K562 (cell line): Measurements from ENCODE around the gene FES. TPM values are rescaled to one million over a fixed set of nuclear protein-coding genes. Genes with fewer than 3 reads are reported as not detected.

Experiments
- ATAC-seq: fragments of 200-7000 bp; cut with Tn5 transposase; 3 replicates; pipeline ENCODE4 v1.9.1; 2020; ENCODE audit warnings: moderate library complexity
- BruUV-seq: library from RNA; stranded (reverse); fragments of 400-500 nt; replicated peaks from 2 replicates; lab custom pipeline; 2021; lab: Mats Ljungman, UMichigan
- CTCF ChIA-PET: fragments of 300-600 bp; formaldehyde crosslinking; extraction: SDS; loops from one replicate; lab custom pipeline; 2021; ENCODE audit warnings: low intra/inter-chr PET ratio; lab: Yijun Ruan, JAX
- POLR2A ChIA-PET: fragments of 300-600, 350-650 bp; sonication (Branson Sonifier 250); formaldehyde crosslinking; extraction: SDS; loops from one replicate; lab custom pipeline; 2021; ENCODE audit warnings: antibody characterized with exemption, inconsistent platforms; lab: Yijun Ruan, JAX
- DNase-seq, 4 experiments: peaks; one replicate each; pipeline versions ENCODE4 v3.0.0 to v3.0.0-alpha.2; 2011 to 2018; ENCODE audit warnings: low spot score in 3 of 4, mixed read lengths in 3 of 4; ENCODE audit errors: extremely low read depth in 1 of 4
- FAIRE-seq: peaks from 2 replicates; lab custom pipeline; 2011; peaks lifted over from hg19 to GRCh38; lab: Jason Lieb, UNC
- H2AFZ ChIP-seq: 2 replicates; pipeline ENCODE4 v1.6.0; 2011; ENCODE audit warnings: low read depth, low read length, control low read depth, inconsistent platforms
- H3K27ac ChIP-seq: fragments of 200-600 bp; 3 replicates; pipeline ENCODE4 v1.8.0; 2011; ENCODE audit warnings: low read depth, mild to moderate bottlenecking, control low read depth, inconsistent platforms, low read length, moderate library complexity, mixed read lengths; ENCODE audit errors: extremely low read depth
- H3K27me3 ChIP-seq, 2 experiments: fragments of 300-600 bp in 1 of 2; 2 replicates in 1 of 2; 3 replicates in 1 of 2; pipeline versions ENCODE4 v1.6.0 to v1.8.0; 2011; ENCODE audit warnings: inconsistent platforms in 2 of 2, low read length in 2 of 2, mild to moderate bottlenecking in 1 of 2, mixed read lengths in 1 of 2, moderate library complexity in 1 of 2; ENCODE audit not compliant: control insufficient read depth in 2 of 2, insufficient read depth in 2 of 2
- H3K36me3 ChIP-seq: fragments of 300-600 bp; 3 replicates; pipeline ENCODE4 v1.8.0; 2011; ENCODE audit warnings: mild to moderate bottlenecking, low read length, inconsistent platforms; ENCODE audit not compliant: control insufficient read depth, insufficient read depth
- H3K4me1 ChIP-seq, 2 experiments: fragments of 200-600 bp in 1 of 2; replicated peaks in 1 of 2; 2 replicates in 1 of 2; 3 replicates in 1 of 2; pipeline versions ENCODE4 v1.5.1 to v1.8.0; 2011; ENCODE audit warnings: inconsistent platforms in 2 of 2, low read length in 2 of 2, mild to moderate bottlenecking in 1 of 2, mixed read lengths in 1 of 2, moderate library complexity in 1 of 2; ENCODE audit not compliant: control insufficient read depth in 2 of 2, insufficient read depth in 2 of 2
- H3K4me2 ChIP-seq: 2 replicates; pipeline ENCODE4 v1.6.1; 2011; ENCODE audit warnings: low read length, control low read depth, inconsistent platforms, mixed read lengths; ENCODE audit not compliant: insufficient read depth
- H3K4me3 ChIP-seq: fragments of 200-600 bp; sonication (generic), shearing (Covaris generic); 2 replicates; pipeline ENCODE4 v1.5.1; 2016; ENCODE audit warnings: control low read depth, inconsistent platforms
- H3K79me2 ChIP-seq: fragments of 200-600 bp; 3 replicates; pipeline ENCODE4 v1.8.0; 2011; ENCODE audit warnings: low read length, inconsistent platforms; ENCODE audit not compliant: control insufficient read depth, insufficient read depth
- H3K9ac ChIP-seq, 2 experiments: 2 replicates each; pipeline versions ENCODE4 v1.6.0 to v1.6.1; 2011; ENCODE audit warnings: low read depth in 2 of 2, low read length in 2 of 2, control low read depth in 1 of 2, inconsistent platforms in 1 of 2, mild to moderate bottlenecking in 1 of 2, mixed read lengths in 1 of 2; ENCODE audit not compliant: insufficient read depth in 1 of 2
- H3K9me1 ChIP-seq: one replicate; pipeline ENCODE4 v1.6.0; 2011; ENCODE audit warnings: inconsistent platforms, mild to moderate bottlenecking, low read length, moderate library complexity; ENCODE audit not compliant: control insufficient read depth, insufficient read depth
- H3K9me3 ChIP-seq: replicated peaks from 2 replicates; pipeline ENCODE4 v1.5.1; 2011; ENCODE audit warnings: low read depth, low read length, inconsistent platforms; ENCODE audit not compliant: control insufficient read depth, insufficient read depth
- H4K20me1 ChIP-seq: replicated peaks from 2 replicates; pipeline ENCODE4 v1.6.1; 2011; ENCODE audit warnings: low read length, inconsistent platforms, mixed read lengths; ENCODE audit not compliant: control insufficient read depth, insufficient read depth
- ATF7 ChIP-seq: fragments of 450-650 bp; IDR thresholded peaks from 2 replicates; pipeline ENCODE4 v1.7.1; 2014; ENCODE audit warnings: mild to moderate bottlenecking, moderate library complexity
- BCL6 ChIP-seq: fragments of 250-450 bp; sonication (Bioruptor Pico); IDR thresholded peaks from 2 replicates; pipeline ENCODE4 v1.4.0; 2020
- BRD4 ChIP-seq: fragments of 200-600 bp; sonication (generic); IDR thresholded peaks from 2 replicates; pipeline ENCODE4 v1.6.1; 2017; ENCODE audit warnings: inconsistent platforms
- DLX4 ChIP-seq: fragments of 250-450 bp; sonication (Bioruptor Pico); IDR thresholded peaks from 2 replicates; pipeline ENCODE4 v1.6.1; 2021; ENCODE audit warnings: mild to moderate bottlenecking
- ETS2 ChIP-seq: IDR thresholded peaks from 2 replicates; pipeline ENCODE4 v1.6.1; 2016; ENCODE audit warnings: borderline replicate concordance, missing genetic modification characterization, mild to moderate bottlenecking, moderate library complexity, missing compliant biosample characterization; ENCODE audit not compliant: poor library complexity, severe bottlenecking
- ETV5 ChIP-seq: sonication (generic); formaldehyde crosslinking; IDR thresholded peaks from 2 replicates; pipeline ENCODE4 v1.4.0; 2020; ENCODE audit warnings: low read depth, mild to moderate bottlenecking, missing genetic modification reagents
- GABPB1 ChIP-seq: sonication (generic); formaldehyde crosslinking; IDR thresholded peaks from 2 replicates; pipeline ENCODE4 v1.8.0; 2022; ENCODE audit warnings: mild to moderate bottlenecking, missing genetic modification reagents
- JUN ChIP-seq, 2 experiments: sonication (generic) in 1 of 2; formaldehyde crosslinking in 1 of 2; IDR thresholded peaks; 2 replicates each; pipeline versions ENCODE4 v1.6.1 to v1.8.0; 2012 to 2022; ENCODE audit warnings: borderline replicate concordance in 2 of 2, mild to moderate bottlenecking in 2 of 2, improper control_type of control experiment in 1 of 2, low read depth in 1 of 2, low read length in 1 of 2, missing genetic modification reagents in 1 of 2
- PTRF ChIP-seq: fragments of 450-650 bp; IDR thresholded peaks from 2 replicates; pipeline ENCODE4 v1.6.1; 2016; ENCODE audit warnings: mild to moderate bottlenecking, missing genetic modification characterization, missing compliant biosample characterization
- SIN3B ChIP-seq: fragments of 450-650 bp; IDR thresholded peaks from 2 replicates; pipeline ENCODE4 v1.6.1; 2017; ENCODE audit warnings: low read depth, mild to moderate bottlenecking, moderate library complexity
- TBL1XR1 ChIP-seq, 2 experiments: IDR thresholded peaks; 2 replicates each; pipeline ENCODE4 v1.6.1; 2012; ENCODE audit warnings: improper control_type of control experiment in 2 of 2, low read length in 2 of 2, mild to moderate bottlenecking in 1 of 2
- TBP ChIP-seq: optimal IDR thresholded peaks from 2 replicates; pipeline ENCODE3; 2011; ENCODE audit warnings: low read depth, low read length, improper control_type of control experiment
- THRA ChIP-seq: fragments of 450-650 bp; IDR thresholded peaks from 2 replicates; pipeline ENCODE4 v1.6.1; 2017; ENCODE audit warnings: mild to moderate bottlenecking, moderate library complexity
- ZBTB43 ChIP-seq: sonication (generic); formaldehyde crosslinking; IDR thresholded peaks from 2 replicates; pipeline ENCODE4 v1.8.0; 2023; ENCODE audit warnings: mild to moderate bottlenecking, missing genetic modification reagents
- ZEB2 ChIP-seq: fragments of 450-650 bp; IDR thresholded peaks from 2 replicates; pipeline ENCODE4 v1.6.1; 2016
- ZNF184 ChIP-seq: sonication (generic); formaldehyde crosslinking; IDR thresholded peaks from 2 replicates; pipeline ENCODE4 v1.5.0; 2020; ENCODE audit warnings: missing genetic modification reagents
- ZNF280B ChIP-seq: fragments of 250-450 bp; sonication (Bioruptor Pico); IDR thresholded peaks from 2 replicates; pipeline ENCODE4 v1.5.1; 2021; ENCODE audit warnings: mild to moderate bottlenecking
- ZNF347 ChIP-seq: fragments of 450-650 bp; formaldehyde crosslinking; IDR thresholded peaks from 2 replicates; pipeline ENCODE4 v1.4.0; 2020; ENCODE audit warnings: low read depth, mild to moderate bottlenecking, moderate library complexity
- ZNF780A ChIP-seq: fragments of 250-450 bp; sonication (Bioruptor Pico); IDR thresholded peaks from 2 replicates; pipeline ENCODE4 v1.5.0; 2021; ENCODE audit warnings: mild to moderate bottlenecking
- WGBS: fragments of 100-300 bp; shearing (Covaris generic); methylation state at CpG from one replicate; pipeline ENCODE4 v1.1.6; 2016; ENCODE audit warnings: low coverage, mixed read lengths; ENCODE audit not compliant: insufficient coverage; ENCODE audit errors: missing lambda C conversion rate; 5-methylcytosine and 5-hydroxymethylcytosine counted together
- in situ Hi-C: fragments of 300-500 bp; cut with MboI; formaldehyde crosslinking; loops from 4 replicates; pipeline ENCODE4 v1.15.0; 2018; ENCODE audit warnings: inconsistent platforms, mixed read lengths
- intact Hi-C: fragments of 100-400 bp; cut with micrococcal nuclease; formaldehyde crosslinking; loops from 2 replicates; pipeline ENCODE4 v1.14.2; 2022
- polyA plus RNA-seq, 8 experiments: library from polyadenylated mRNA; depleted of rRNA in 4 of 8; stranded (reverse) in 5 of 8; unstranded in 3 of 8; fragments of >200 nt; fragmentation: Nextera tagmentation in 2 of 8; fragmentation: Illumina TruSeq in 1 of 8; extraction: Ambion mirVana in 2 of 8; extraction: Trizol in 1 of 8; gene quantifications; 2 replicates each; pipeline versions ENCODE4 v1.2.1 to v1.2.3, GENCODE V29; 2011 to 2014; ENCODE audit warnings: inconsistent platforms in 1 of 8, missing spikeins in 1 of 8
- total RNA-seq, 7 experiments: library from RNA; depleted of rRNA in 6 of 7; stranded (reverse); fragments of >200 nt in 6 of 7; fragmentation: Illumina TruSeq in 2 of 7; extraction: Trizol in 2 of 7; gene quantifications; 2 replicates each; pipeline versions ENCODE4 v1.2.1 to v1.2.3, GENCODE V29; 2011 to 2021; ENCODE audit warnings: low replicate concordance in 1 of 7

The FES gene
- total and polyA plus RNA-seq, 9 of the 15 experiments (the other 6 are each of a cell fraction or from before 2014, with no cell fraction given) = 0.38 to 2.6 (median 0.82) TPM

- TF ChIP-seq ZBTB43 (no peak), ZNF184 (no peak), TBP (peak; percentile 62), ZNF780A (CRISPR knock-in tag) (no peak), PTRF (tag) (no peak)
Measured at GRCh38 chr15:90840954-90841353, 43.4 kb upstream of the FES start (continued).

- Histone ChIP-seq H3K4me1 (peaks cover 39 to 43% of the 10 kb centered on the region in 2 experiments), H3K4me3 (no peak overlapping the region), H3K9me3 (no peaks in the 10 kb centered on the region), H3K9me1 (no peaks in the 10 kb centered on the region), H3K79me2 (no peaks in the 10 kb centered on the region), H3K9ac (peak overlapping the region; percentile 41 to 85; a peak in 2 of 4 replicates), H2AFZ (peak overlapping the region; percentile 91), H4K20me1 (no peaks in the 10 kb centered on the region)
- intact Hi-C loops = no loop called here
- in situ Hi-C loops = no loop called here
- DNase-seq = no peak
- no peak for ATAC-seq
- ChIA-PET CTCF (no interaction called here), POLR2A (interaction anchor here (0.9 kb wide), 1 partner anchor 48 kb away, joined by 3 read pairs; no protein-coding TSS in a partner anchor)
- BruUV-seq = no TSS peak
- TF ChIP-seq BCL6 (CRISPR knock-in tag) = no peak
- TF ChIP-seq ATF7 = no peak
- no peak for TF ChIP-seq THRA
- TF ChIP-seq ZEB2 = no peak
- no peak for TF ChIP-seq DLX4 (CRISPR knock-in tag)
- TF ChIP-seq ETV5 (CRISPR knock-in tag) = no peak
- no peak for TF ChIP-seq ZNF280B (CRISPR knock-in tag)
- TF ChIP-seq ZNF347 (CRISPR knock-in tag) = no peak
- no peak for TF ChIP-seq SIN3B
- TF ChIP-seq ETS2 = no peak
- TF ChIP-seq TBL1XR1 (IDR thresholded peaks at IDR 0.05; ENCODE audit: low read length in 2 of 2) = no peak
- no peak for TF ChIP-seq BRD4
- no peak for TF ChIP-seq GABPB1 (CRISPR knock-in tag)
- TF ChIP-seq JUN (IDR thresholded peaks at IDR 0.05; ENCODE audit: borderline replicate concordance, low read depth, low read length) = no peak
- no peak for TF ChIP-seq JUN (CRISPR knock-in tag; IDR thresholded peaks at IDR 0.05; ENCODE audit: borderline replicate concordance)
- TF ChIP-seq, all 486 proteins: peak for 0
- WGBS = 54% methylated on average over 3 of the region's 5 CpGs
- FAIRE-seq = no peak
- H3K36me3 ChIP-seq = no peaks in the 10 kb centered on the region
- H3K27me3 ChIP-seq = no peaks in the 10 kb centered on the region
- no peak overlapping the region for H3K4me2 ChIP-seq
- peak overlapping the region; percentile 69; the same call in 2 of the 3 replicates for H3K27ac ChIP-seq
Measured at GRCh38 chr15:90844696-90845095, 39.6 kb upstream of the FES start.
